ENCODE results near the gene AMBRA1.

- no peak for TF ChIP-seq MAX (IDR thresholded peaks at IDR 0.05)
- TF ChIP-seq CREB1 (IDR thresholded peaks at IDR 0.05; ENCODE audit: low read depth) = no peak
- TF ChIP-seq TCF12 (IDR thresholded peaks at IDR 0.05; ENCODE audit: low read depth) = no peak
- no peak for TF ChIP-seq CEBPB (IDR thresholded peaks at IDR 0.05)
- no peak for TF ChIP-seq USF1 (IDR thresholded peaks at IDR 0.05)
- TF ChIP-seq REST (IDR thresholded peaks at IDR 0.05; ENCODE audit: low read depth) = no peak
- TF ChIP-seq EP300 (IDR thresholded peaks at IDR 0.05; ENCODE audit: borderline replicate concordance) = no peak
- no peak for TF ChIP-seq YY1 (IDR thresholded peaks at IDR 0.05; ENCODE audit: low read depth)
- TF ChIP-seq ZBTB7A (IDR thresholded peaks at IDR 0.05; ENCODE audit: low read depth) = no peak
- no peak for TF ChIP-seq FOXM1 (IDR thresholded peaks at IDR 0.05; ENCODE audit: borderline replicate concordance, low read depth)
Measured at GRCh38 chr11:46366260-46366659, 227.6 kb downstream of the AMBRA1 start.

All from Ishikawa (cell line).